HG02943 (cell line): Measurements from ENCODE around the gene NEU4.
"Not testable (repeated sequence)": the region's sequence is repeated elsewhere in the genome, so short reads cannot be mapped to it uniquely, and the experiment has no call there.

ENCODE experiments used
- ATAC-seq: cut with Tn5 transposase; IDR thresholded peaks from one replicate; pipeline ENCODE4 v1.9.1; 2021; ENCODE audit warnings: mild to moderate bottlenecking, low read depth, moderate library complexity; ENCODE audit not compliant: unreplicated experiment

NEU4 gene

GRCh38 chr2:241774419-241775222 lies 34.4 kb upstream of the NEU4 start:
- no peak for ATAC-seq

GRCh38 chr2:241775223-241776177 lies 33.5 kb upstream of the NEU4 start:
- ATAC-seq: no peak

GRCh38 chr2:241776336-241777169 lies 32.4 kb upstream of the NEU4 start, which contains the start of gene GAL3ST2:
Gene GAL3ST2, plus strand, starts transcription at chr2:241776822. Its CDS starts 134 bp downstream, at chr2:241776956.
- no peak for ATAC-seq

GRCh38 chr2:241777170-241777685 lies 31.8 kb upstream of the NEU4 start:
- ATAC-seq: no peak

- ATAC-seq: no peak
These were observed 31.0 kb upstream of the NEU4 start for GRCh38 chr2:241777686-241778627.

- no peak for ATAC-seq
These were observed 27.9 kb upstream of the NEU4 start for GRCh38 chr2:241780939-241781569.

GRCh38 chr2:241782053-241782452 lies 26.9 kb upstream of the NEU4 start:
- not testable (repeated sequence) for ATAC-seq

GRCh38 chr2:241788135-241788534 lies 20.9 kb upstream of the NEU4 start:
- no peak for ATAC-seq

- no peak for ATAC-seq
These were observed 20.4 kb upstream of the NEU4 start for GRCh38 chr2:241788572-241788971.

GRCh38 chr2:241791385-241791784 lies 17.6 kb upstream of the NEU4 start:
- ATAC-seq: not testable (repeated sequence)

- ATAC-seq: no peak
These were observed 15.6 kb upstream of the NEU4 start for GRCh38 chr2:241793385-241793784.

- ATAC-seq: no peak
These were observed 14.7 kb upstream of the NEU4 start for GRCh38 chr2:241794250-241794823.

- ATAC-seq: no peak
These were observed 13.7 kb upstream of the NEU4 start for GRCh38 chr2:241795021-241795999.

GRCh38 chr2:241796209-241796608 lies 12.8 kb upstream of the NEU4 start:
- no peak for ATAC-seq

- no peak for ATAC-seq
These were observed 12.3 kb upstream of the NEU4 start for GRCh38 chr2:241796610-241797138.

- ATAC-seq: no peak
These were observed 11.4 kb upstream of the NEU4 start for GRCh38 chr2:241797441-241798080.
